Gastroesophageal sphincter (tissue), 4 donors: ENCODE results near the gene HCN3. TPM values are rescaled to one million over a fixed set of nuclear protein-coding genes. Genes with fewer than 3 reads are reported as not detected.

Experiments
- total RNA-seq, 4 donors: library from RNA; depleted of rRNA; stranded (reverse); fragments of >200 nt; gene quantifications; one replicate each; pipeline ENCODE4 v1.1.0, GENCODE V29; 2016

HCN3 gene
- total RNA-seq, 4 donors from 2014 or later, result 0.47 to 2.2 (median 1.6) TPM

Other genes with a start within 250 kb of the HCN3 start
- under 1 TPM in 2 of 4 donors, not detected in 2; 0.35 to 0.54 TPM for gene DCST2, start 243.7 kb upstream of the HCN3 start, total RNA-seq
- gene DCST1, start 243.6 kb upstream of the HCN3 start, total RNA-seq, result not detected
- gene ADAM15, start 226.1 kb upstream of the HCN3 start, total RNA-seq, result 100 to 1,000 TPM in 2 of 4 donors, 10 to 100 TPM in 2; 65.4 to 115 (median 100.0) TPM
- 1 to 10 TPM in 3 of 4 donors, under 1 TPM in 1; 0.81 to 5.8 (median 2.3) TPM for gene EFNA4, start 213.7 kb upstream of the HCN3 start, total RNA-seq
- gene EFNA3, start 198.6 kb upstream of the HCN3 start, total RNA-seq, result under 1 TPM in 2 of 4 donors, not detected in 2; 0.27 to 0.77 TPM
- 10 to 100 TPM; 13.1 to 25.8 (median 16.1) TPM for gene EFNA1, start 149.6 kb upstream of the HCN3 start, total RNA-seq
- 10 to 100 TPM; 12.5 to 16.8 (median 13.9) TPM for gene SLC50A1, start 141.6 kb upstream of the HCN3 start, total RNA-seq
- 100 to 1,000 TPM in 2 of 4 donors, 10 to 100 TPM in 2; 57.9 to 128 (median 87.7) TPM for gene DPM3, start 136.9 kb upstream of the HCN3 start, total RNA-seq
- 100 to 1,000 TPM in 1 of 4 donors, 10 to 100 TPM in 3; 80.8 to 144 (median 92.3) TPM for gene KRTCAP2, start 104.2 kb upstream of the HCN3 start, total RNA-seq
- gene TRIM46, start 103.6 kb upstream of the HCN3 start, total RNA-seq, result 1 to 10 TPM in 1 of 4 donors, under 1 TPM in 2, not detected in 1; 0.35 to 1.9 (median 0.40) TPM
- 10 to 100 TPM; 17.9 to 25.6 (median 20.1) TPM for gene THBS3, start 69.6 kb upstream of the HCN3 start, total RNA-seq
- 10 to 100 TPM; 28.3 to 36.0 (median 32.6) TPM for gene MTX1, start 68.8 kb upstream of the HCN3 start, total RNA-seq
- 10 to 100 TPM; 11.4 to 35.3 (median 22.1) TPM for gene ENTREP3, start 22.0 kb upstream of the HCN3 start, total RNA-seq
- gene SCAMP3, start 15.1 kb upstream of the HCN3 start, total RNA-seq, result 10 to 100 TPM; 28.1 to 44.4 (median 36.8) TPM
- gene CLK2, start 4.0 kb upstream of the HCN3 start, total RNA-seq, result 10 to 100 TPM; 14.4 to 51.4 (median 32.9) TPM
- not detected for gene PKLR, start 24.0 kb downstream of the HCN3 start, total RNA-seq
- 100 to 1,000 TPM in 1 of 4 donors, 10 to 100 TPM in 3; 71.2 to 125 (median 81.0) TPM for gene FDPS, start 31.4 kb downstream of the HCN3 start, total RNA-seq
- 10 to 100 TPM; 10.8 to 34.2 (median 24.4) TPM for gene RUSC1, start 43.4 kb downstream of the HCN3 start, total RNA-seq